Measurements from ENCODE around the gene TIGD1. TPM values are rescaled to one million over a fixed set of nuclear protein-coding genes. Genes with fewer than 3 reads are reported as not detected.
A peak's percentile ranks its signal among the peaks of the same experiment; 100 is the strongest.

Gene TIGD1
- total RNA-seq, 4 donors from 2014 or later: 1.2 to 6.5 (median 2.8) TPM

GRCh38 chr2:232508251-232508650 is 42.1 kb downstream of the TIGD1 start:
- ATAC-seq: no peak
- TF ChIP-seq POLR2A (IDR thresholded peaks at IDR 0.05) (no peak), POLR2AphosphoS5 (IDR thresholded peaks at IDR 0.05) (no peak), EP300 (IDR thresholded peaks at IDR 0.05) (no peak)
- TF ChIP-seq, protein P1, sequence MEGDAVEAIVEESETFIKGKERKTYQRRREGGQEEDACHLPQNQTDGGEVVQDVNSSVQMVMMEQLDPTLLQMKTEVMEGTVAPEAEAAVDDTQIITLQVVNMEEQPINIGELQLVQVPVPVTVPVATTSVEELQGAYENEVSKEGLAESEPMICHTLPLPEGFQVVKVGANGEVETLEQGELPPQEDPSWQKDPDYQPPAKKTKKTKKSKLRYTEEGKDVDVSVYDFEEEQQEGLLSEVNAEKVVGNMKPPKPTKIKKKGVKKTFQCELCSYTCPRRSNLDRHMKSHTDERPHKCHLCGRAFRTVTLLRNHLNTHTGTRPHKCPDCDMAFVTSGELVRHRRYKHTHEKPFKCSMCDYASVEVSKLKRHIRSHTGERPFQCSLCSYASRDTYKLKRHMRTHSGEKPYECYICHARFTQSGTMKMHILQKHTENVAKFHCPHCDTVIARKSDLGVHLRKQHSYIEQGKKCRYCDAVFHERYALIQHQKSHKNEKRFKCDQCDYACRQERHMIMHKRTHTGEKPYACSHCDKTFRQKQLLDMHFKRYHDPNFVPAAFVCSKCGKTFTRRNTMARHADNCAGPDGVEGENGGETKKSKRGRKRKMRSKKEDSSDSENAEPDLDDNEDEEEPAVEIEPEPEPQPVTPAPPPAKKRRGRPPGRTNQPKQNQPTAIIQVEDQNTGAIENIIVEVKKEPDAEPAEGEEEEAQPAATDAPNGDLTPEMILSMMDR (IDR thresholded peaks at IDR 0.05): no peak
- Histone ChIP-seq H3K4me3 (no peak overlapping the region), H3K36me3 (no peaks in the 10 kb centered on the region), H3K4me1 (peaks cover 0 to 8% (median 0%) of the 10 kb centered on the region in 3 donors), H3K9me3 (no peaks in the 10 kb centered on the region), H3K27ac (no peak overlapping the region), H3K27me3 (peaks cover 36% of the 10 kb centered on the region)
- WGBS, 2 donors (ENCODE audit: low coverage in 1 of 2): 70 to 83% methylated on average over 1 to 2 of the region's 7 CpGs

GRCh38 chr2:232506709-232507108 is 43.6 kb downstream of the TIGD1 start:
- H3K4me1 ChIP-seq: peaks cover 0 to 23% (median 3%) of the 10 kb centered on the region in 3 donors
- H3K4me3 ChIP-seq: no peak overlapping the region
- H3K9me3 ChIP-seq: no peaks in the 10 kb centered on the region
- H3K27ac ChIP-seq: no peak overlapping the region
- H3K27me3 ChIP-seq: peaks cover 29% of the 10 kb centered on the region
- H3K36me3 ChIP-seq: no peaks in the 10 kb centered on the region
- no CpG with 5 or more reads among the region's 4 CpGs for WGBS, 2 donors (ENCODE audit: low coverage in 1 of 2)
- TF ChIP-seq, protein P1 (IDR thresholded peaks at IDR 0.05): no peak
- TF ChIP-seq POLR2A (IDR thresholded peaks at IDR 0.05) (no peak), EP300 (IDR thresholded peaks at IDR 0.05) (no peak)
- ATAC-seq: no peak

DNA sequence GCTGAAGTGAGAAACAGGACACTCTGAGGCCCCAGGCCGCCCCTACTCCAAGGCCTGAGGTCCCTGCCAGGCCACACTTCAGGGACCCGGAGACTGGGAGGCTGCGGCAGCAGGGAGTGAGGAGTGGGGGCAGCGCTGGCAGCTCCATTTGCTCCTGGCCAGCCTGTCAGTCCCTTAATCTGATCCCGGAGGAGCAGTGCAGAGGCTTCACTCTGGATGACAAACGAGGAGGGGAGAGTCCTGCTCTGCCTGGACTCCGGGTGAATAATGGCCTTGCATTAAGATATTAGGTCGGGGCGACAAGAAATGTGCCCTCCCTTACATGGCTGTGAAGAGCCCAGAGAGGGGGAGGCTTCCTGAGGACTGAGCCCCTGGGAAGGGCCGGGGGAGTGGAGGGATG is 44.5 kb downstream of the TIGD1 start:
- TF ChIP-seq POLR2A (IDR thresholded peaks at IDR 0.05) (no peak), EP300 (IDR thresholded peaks at IDR 0.05) (no peak), POLR2AphosphoS5 (IDR thresholded peaks at IDR 0.05) (no peak)
- TF ChIP-seq, protein P1 (IDR thresholded peaks at IDR 0.05): no peak
- Histone ChIP-seq H3K27me3 (peaks cover 22% of the 10 kb centered on the region), H3K9me3 (no peaks in the 10 kb centered on the region), H3K36me3 (no peaks in the 10 kb centered on the region), H3K4me1 (peaks cover 0 to 23% (median 3%) of the 10 kb centered on the region in 3 donors), H3K27ac (no peak overlapping the region), H3K4me3 (no peak overlapping the region)
- 44% methylated on average over 4 of the region's 10 CpGs; no CpG with 5 or more reads in 1 of the 2 donors for WGBS, 2 donors (ENCODE audit: low coverage in 1 of 2)
- ATAC-seq: no peak

DNA sequence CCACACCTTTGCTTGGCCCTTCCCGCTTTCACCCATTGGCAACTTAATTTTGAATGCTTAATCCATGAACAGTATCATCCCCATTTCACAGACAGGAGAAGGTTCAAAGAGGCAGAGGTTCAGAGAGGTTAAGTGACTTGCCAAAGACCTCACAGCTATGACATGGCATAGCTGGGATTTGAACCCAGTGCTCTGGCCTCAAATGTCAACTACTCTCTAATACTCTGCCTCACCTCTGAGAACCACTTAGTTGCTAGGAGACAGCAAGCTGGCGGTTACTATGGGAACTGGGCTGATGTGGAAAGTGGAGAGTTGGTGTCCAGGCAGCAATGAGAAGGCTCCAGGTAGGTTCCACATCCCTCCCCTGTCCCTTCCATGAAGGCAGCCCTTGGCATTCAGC is 45.9 kb downstream of the TIGD1 start:
- no peak overlapping the region for H3K4me3 ChIP-seq
- ATAC-seq: no peak
- no peaks in the 10 kb centered on the region for H3K36me3 ChIP-seq
- 88 to 100% methylated on average over 1 to 2 of the region's 2 CpGs for WGBS, 2 donors (ENCODE audit: low coverage in 1 of 2)
- peaks cover 0 to 23% (median 3%) of the 10 kb centered on the region in 3 donors for H3K4me1 ChIP-seq
- no peak for TF ChIP-seq EP300 (IDR thresholded peaks at IDR 0.05)
- TF ChIP-seq, protein P1 (IDR thresholded peaks at IDR 0.05): no peak
- TF ChIP-seq POLR2AphosphoS5 (IDR thresholded peaks at IDR 0.05): no peak
- TF ChIP-seq POLR2A (IDR thresholded peaks at IDR 0.05): no peak
- H3K27me3 ChIP-seq: peaks cover 22% of the 10 kb centered on the region
- no peak overlapping the region for H3K27ac ChIP-seq
- no peaks in the 10 kb centered on the region for H3K9me3 ChIP-seq

- no peak for ATAC-seq
- TF ChIP-seq, protein P1 (IDR thresholded peaks at IDR 0.05): no peak
- TF ChIP-seq POLR2A (IDR thresholded peaks at IDR 0.05) (no peak), EP300 (IDR thresholded peaks at IDR 0.05) (no peak), POLR2AphosphoS5 (IDR thresholded peaks at IDR 0.05) (no peak)
- peak overlapping the region in 2 of 4 donors; percentile 35 to 78 for H3K27ac ChIP-seq
- H3K4me3 ChIP-seq: peak overlapping the region; percentile 43 to 68
- peaks cover 0 to 23% (median 3%) of the 10 kb centered on the region in 3 donors for H3K4me1 ChIP-seq
- peaks cover 22% of the 10 kb centered on the region for H3K27me3 ChIP-seq
- 29 to 65% methylated on average over 7 to 14 of the region's 16 CpGs for WGBS, 2 donors (ENCODE audit: low coverage in 1 of 2)
- H3K36me3 ChIP-seq: no peaks in the 10 kb centered on the region
- H3K9me3 ChIP-seq: no peaks in the 10 kb centered on the region
These were observed 46.5 kb downstream of the TIGD1 start for GRCh38 chr2:232503809-232504323.
